DND-41 (cell line): ENCODE results near the gene MIAT.

ENCODE experiments used
- ATAC-seq: fragments of 200-7000 bp; cut with Tn5 transposase; 3 replicates; pipeline ENCODE4 v1.9.1; 2021; ENCODE audit warnings: low read depth; ENCODE audit not compliant: insufficient read depth
- DNase-seq: peaks from one replicate; pipeline ENCODE4 v3.0.0-alpha.2; 2020
- H2AFZ ChIP-seq: 2 replicates; pipeline ENCODE4 v1.6.0; 2012; ENCODE audit warnings: low read depth, low read length
- H3K27ac ChIP-seq: 2 replicates; pipeline ENCODE4 v1.5.1; 2012; ENCODE audit warnings: low read length, inconsistent platforms
- H3K27me3 ChIP-seq: fragments of 200-600 bp; sonication (generic); 2 replicates; pipeline ENCODE4 v1.6.0; 2012; ENCODE audit warnings: low read length, mild to moderate bottlenecking, inconsistent platforms; ENCODE audit not compliant: insufficient read depth, poor library complexity
- H3K36me3 ChIP-seq: 2 replicates; pipeline ENCODE4 v1.5.1; 2012; ENCODE audit warnings: low read length, inconsistent platforms; ENCODE audit not compliant: insufficient read depth
- H3K4me1 ChIP-seq: 2 replicates; pipeline ENCODE4 v1.5.1; 2012; ENCODE audit warnings: mild to moderate bottlenecking, low read length; ENCODE audit not compliant: insufficient read depth
- H3K4me2 ChIP-seq: 2 replicates; pipeline ENCODE4 v1.6.0; 2012; ENCODE audit warnings: mild to moderate bottlenecking, moderate library complexity, low read length, inconsistent platforms; ENCODE audit not compliant: insufficient read depth
- H3K4me3 ChIP-seq, 2 experiments: fragments of 200-600 bp in 1 of 2; shearing (Covaris generic) in 1 of 2; 2 replicates each; pipeline ENCODE4 v1.5.1; 2012 to 2016; ENCODE audit warnings: inconsistent platforms in 2 of 2, low read length in 2 of 2, mild to moderate bottlenecking in 2 of 2, low read depth in 1 of 2, moderate library complexity in 1 of 2
- H3K79me2 ChIP-seq: 2 replicates; pipeline ENCODE4 v1.6.0; 2012; ENCODE audit warnings: low read length, inconsistent platforms; ENCODE audit not compliant: insufficient read depth
- H3K9ac ChIP-seq: 2 replicates; pipeline ENCODE4 v1.6.0; 2012; ENCODE audit warnings: low read depth, mild to moderate bottlenecking, inconsistent platforms, low read length, moderate library complexity
- H3K9me3 ChIP-seq: 2 replicates; pipeline ENCODE4 v1.5.1; 2012; ENCODE audit warnings: low read length, moderate library complexity, mild to moderate bottlenecking, inconsistent platforms; ENCODE audit not compliant: insufficient read depth, severe bottlenecking
- H4K20me1 ChIP-seq: 2 replicates; pipeline ENCODE4 v1.6.0; 2012; ENCODE audit warnings: low read length; ENCODE audit not compliant: insufficient read depth
- EZH2 ChIP-seq: IDR thresholded peaks from 3 replicates; pipeline ENCODE4 v1.6.1; 2012; ENCODE audit warnings: borderline replicate concordance, low read depth, mild to moderate bottlenecking, moderate library complexity, low read length, inconsistent platforms; ENCODE audit not compliant: severe bottlenecking
- TF ChIP-seq, protein P1 (sequence below): IDR thresholded peaks from 2 replicates; pipeline ENCODE4 v1.5.1; 2012; ENCODE audit warnings: borderline replicate concordance, low read length, moderate library complexity, mild to moderate bottlenecking; ENCODE audit not compliant: poor library complexity, severe bottlenecking; ENCODE audit errors: extremely low read depth

The MIAT gene

DNA sequence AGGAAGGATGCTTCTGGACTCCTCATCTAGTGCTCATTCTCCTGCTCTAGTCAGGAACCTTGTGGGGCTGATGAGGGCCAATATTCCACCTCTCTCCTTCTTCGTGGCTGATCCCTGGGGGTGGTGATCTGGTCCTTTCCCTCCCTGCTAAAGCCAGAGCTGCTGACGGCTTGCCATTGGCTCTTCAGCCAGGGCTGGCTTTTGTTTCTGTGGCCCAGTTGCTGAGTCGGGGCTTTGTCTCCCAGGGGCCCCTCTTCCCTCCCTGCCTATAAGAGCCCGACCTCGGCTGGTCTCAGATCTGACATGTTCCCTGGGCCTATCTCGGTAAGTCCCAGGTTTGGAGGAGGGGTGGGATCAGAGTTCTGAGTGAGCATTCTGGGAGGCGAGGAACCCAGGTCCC lies 35.7 kb upstream of the MIAT start, which contains the start of gene CRYBA4:
Gene CRYBA4 (plus strand): TSS at position 301 of the 400 bp plus-strand sequence. CDS start 634 bp downstream, outside the sequence.
- H3K9me3 ChIP-seq, result no peaks in the 10 kb centered on the region
- H3K36me3 ChIP-seq, result no peaks in the 10 kb centered on the region
- H3K9ac ChIP-seq, result no peak within 1 kb of the TSS
- no peaks in the 10 kb centered on the region for H3K4me1 ChIP-seq
- H4K20me1 ChIP-seq, result no peaks in the 10 kb centered on the region
- H3K79me2 ChIP-seq, result no peaks in the 10 kb centered on the region
- H3K27me3 ChIP-seq, result no peaks in the 10 kb centered on the region
- TF ChIP-seq EZH2, result no peak
- TF ChIP-seq, protein P1, sequence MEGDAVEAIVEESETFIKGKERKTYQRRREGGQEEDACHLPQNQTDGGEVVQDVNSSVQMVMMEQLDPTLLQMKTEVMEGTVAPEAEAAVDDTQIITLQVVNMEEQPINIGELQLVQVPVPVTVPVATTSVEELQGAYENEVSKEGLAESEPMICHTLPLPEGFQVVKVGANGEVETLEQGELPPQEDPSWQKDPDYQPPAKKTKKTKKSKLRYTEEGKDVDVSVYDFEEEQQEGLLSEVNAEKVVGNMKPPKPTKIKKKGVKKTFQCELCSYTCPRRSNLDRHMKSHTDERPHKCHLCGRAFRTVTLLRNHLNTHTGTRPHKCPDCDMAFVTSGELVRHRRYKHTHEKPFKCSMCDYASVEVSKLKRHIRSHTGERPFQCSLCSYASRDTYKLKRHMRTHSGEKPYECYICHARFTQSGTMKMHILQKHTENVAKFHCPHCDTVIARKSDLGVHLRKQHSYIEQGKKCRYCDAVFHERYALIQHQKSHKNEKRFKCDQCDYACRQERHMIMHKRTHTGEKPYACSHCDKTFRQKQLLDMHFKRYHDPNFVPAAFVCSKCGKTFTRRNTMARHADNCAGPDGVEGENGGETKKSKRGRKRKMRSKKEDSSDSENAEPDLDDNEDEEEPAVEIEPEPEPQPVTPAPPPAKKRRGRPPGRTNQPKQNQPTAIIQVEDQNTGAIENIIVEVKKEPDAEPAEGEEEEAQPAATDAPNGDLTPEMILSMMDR, result no peak
- no peak within 1 kb of the TSS for H2AFZ ChIP-seq
- no peak for ATAC-seq
- no peak for DNase-seq
- H3K4me3 ChIP-seq, result no peak within 1 kb of the TSS
- no peak within 1 kb of the TSS for H3K27ac ChIP-seq
- no peak within 1 kb of the TSS for H3K4me2 ChIP-seq

DNA sequence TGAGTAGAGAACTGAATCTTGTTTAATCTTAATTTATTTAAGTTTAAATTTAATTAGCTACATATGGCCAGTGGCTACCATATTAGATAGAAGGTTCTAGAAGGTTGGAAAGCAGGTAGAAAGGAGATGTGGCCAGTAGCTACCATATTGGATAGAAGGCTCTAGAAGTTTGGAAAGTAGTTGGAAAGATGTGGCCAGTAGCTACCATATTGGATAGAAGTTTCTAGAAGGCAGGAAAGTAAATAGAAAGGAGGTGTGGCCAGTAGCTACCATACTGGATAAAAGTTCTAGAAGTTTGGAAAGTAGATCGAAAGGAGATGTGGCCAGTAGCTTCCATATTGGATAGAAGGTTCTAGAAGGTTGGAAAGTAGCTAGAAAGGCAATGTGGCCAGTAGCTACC lies 33.4 kb upstream of the MIAT start:
- H3K27ac ChIP-seq, result no peak overlapping the region
- peaks cover 12% of the 10 kb centered on the region for H3K4me1 ChIP-seq
- no peak overlapping the region for H3K4me3 ChIP-seq
- H3K9me3 ChIP-seq, result no peaks in the 10 kb centered on the region
- no peak for DNase-seq
- no peaks in the 10 kb centered on the region for H3K36me3 ChIP-seq
- no peak overlapping the region for H3K4me2 ChIP-seq
- H2AFZ ChIP-seq, result no peak overlapping the region
- H3K79me2 ChIP-seq, result no peaks in the 10 kb centered on the region
- ATAC-seq, result no peak
- no peaks in the 10 kb centered on the region for H4K20me1 ChIP-seq
- TF ChIP-seq, protein P1, result no peak
- no peak for TF ChIP-seq EZH2
- H3K9ac ChIP-seq, result no peak overlapping the region
- no peaks in the 10 kb centered on the region for H3K27me3 ChIP-seq

DNA sequence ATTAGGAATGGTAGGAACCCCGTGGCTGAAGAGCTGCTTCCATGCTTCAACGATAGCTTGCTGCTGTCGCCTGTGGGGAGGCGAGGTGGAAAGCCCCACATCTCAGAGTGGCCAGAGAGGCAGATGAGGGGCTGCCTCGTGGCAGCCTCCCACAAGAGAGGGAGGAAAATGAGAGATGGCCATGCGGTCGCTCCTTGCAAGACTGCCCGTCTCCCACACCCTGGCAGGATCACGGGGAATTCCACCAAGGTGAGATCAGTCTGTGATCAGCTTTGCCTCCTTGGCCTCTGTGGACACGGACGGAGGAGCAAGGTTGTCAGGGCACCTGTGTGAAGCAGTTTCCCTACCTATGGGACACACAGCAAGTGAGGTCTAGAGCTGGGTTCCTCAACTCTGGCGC lies 32.6 kb upstream of the MIAT start:
- H3K36me3 ChIP-seq, result no peaks in the 10 kb centered on the region
- no peak overlapping the region for H2AFZ ChIP-seq
- no peaks in the 10 kb centered on the region for H3K27me3 ChIP-seq
- no peaks in the 10 kb centered on the region for H3K79me2 ChIP-seq
- H3K9ac ChIP-seq, result no peak overlapping the region
- no peak for TF ChIP-seq EZH2
- TF ChIP-seq, protein P1, result no peak
- H3K4me1 ChIP-seq, result peaks cover 12% of the 10 kb centered on the region
- H3K4me2 ChIP-seq, result no peak overlapping the region
- DNase-seq (no peak), ATAC-seq (no peak)
- no peaks in the 10 kb centered on the region for H3K9me3 ChIP-seq
- H4K20me1 ChIP-seq, result no peaks in the 10 kb centered on the region
- H3K27ac ChIP-seq, result no peak overlapping the region
- H3K4me3 ChIP-seq, result no peak overlapping the region
